HEK293 (cell line): ENCODE measurements around the gene MADD.

Source experiments
- CTCF ChIA-PET: fragments of 350-600 bp; formaldehyde crosslinking; extraction: SDS; loops from one replicate; lab custom pipeline; 2021; ENCODE audit warnings: antibody characterized with exemption; lab: Yijun Ruan, JAX
- POLR2A ChIA-PET: fragments of 300-600 bp; formaldehyde crosslinking; extraction: SDS; loops from one replicate; lab custom pipeline; 2020; ENCODE audit warnings: antibody characterized with exemption, inconsistent platforms; lab: Yijun Ruan, JAX
- H3K27ac ChIP-seq: fragments of 200-500 bp; sonication (Bioruptor generic); 2 replicates; pipeline ENCODE4 v1.5.1; 2014; ENCODE audit warnings: low read depth, low read length, control low read depth, inconsistent platforms; ENCODE audit errors: extremely low read depth
- H3K36me3 ChIP-seq, 2 experiments: fragments of 200-500 bp in 1 of 2; sonication (Bioruptor generic) in 1 of 2; 1 replicate in 1 of 2; 2 replicates in 1 of 2; pipeline ENCODE4 v1.5.1; 2014 to 2017; ENCODE audit warnings: inconsistent platforms in 2 of 2, low read length in 2 of 2; ENCODE audit not compliant: control insufficient read depth in 2 of 2, insufficient read depth in 1 of 2
- H3K4me1 ChIP-seq: fragments of 200-500 bp; sonication (Bioruptor generic); 2 replicates; pipeline ENCODE4 v1.5.1; 2014; ENCODE audit warnings: mild to moderate bottlenecking, low read length, inconsistent platforms; ENCODE audit not compliant: control insufficient read depth, insufficient read depth
- H3K4me3 ChIP-seq: 2 replicates; pipeline ENCODE4 v1.5.1; 2011; ENCODE audit warnings: low read depth, mild to moderate bottlenecking, control low read depth, low read length, moderate library complexity
- H3K9me3 ChIP-seq: fragments of 200-500 bp; sonication (Bioruptor generic); 2 replicates; pipeline ENCODE4 v1.5.1; 2014; ENCODE audit warnings: low read depth, low read length, inconsistent platforms; ENCODE audit not compliant: control insufficient read depth, insufficient read depth
- SCRT1 ChIP-seq: fragments of 450-650 bp; formaldehyde crosslinking; IDR thresholded peaks from 2 replicates; pipeline ENCODE4 v1.5.1; 2016; ENCODE audit warnings: missing biosample characterization, missing genetic modification characterization, borderline replicate concordance
- ZBTB1 ChIP-seq: fragments of 450-650 bp; formaldehyde crosslinking; IDR thresholded peaks from 2 replicates; pipeline ENCODE4 v1.5.1; 2016; ENCODE audit warnings: missing biosample characterization, missing genetic modification characterization
- ZBTB10 ChIP-seq: fragments of 450-650 bp; formaldehyde crosslinking; IDR thresholded peaks from 2 replicates; pipeline ENCODE4 v1.5.1; 2016; ENCODE audit warnings: missing biosample characterization, missing genetic modification characterization
- ZBTB17 ChIP-seq: fragments of 450-650 bp; formaldehyde crosslinking; IDR thresholded peaks from 2 replicates; pipeline ENCODE4 v1.5.1; 2016; ENCODE audit warnings: missing biosample characterization, missing genetic modification characterization
- ZFP41 ChIP-seq: fragments of 450-650 bp; formaldehyde crosslinking; IDR thresholded peaks from 2 replicates; pipeline ENCODE4 v1.5.1; 2016; ENCODE audit warnings: missing biosample characterization, missing genetic modification characterization, borderline replicate concordance
- ZNF146 ChIP-seq: fragments of 450-650 bp; formaldehyde crosslinking; IDR thresholded peaks from 2 replicates; pipeline ENCODE4 v1.5.1; 2016; ENCODE audit warnings: missing biosample characterization, missing genetic modification characterization
- ZNF23 ChIP-seq: fragments of 450-650 bp; formaldehyde crosslinking; IDR thresholded peaks from 2 replicates; pipeline ENCODE4 v1.5.1; 2016; ENCODE audit warnings: missing biosample characterization, missing genetic modification characterization, borderline replicate concordance
- ZNF394 ChIP-seq: fragments of 450-650 bp; formaldehyde crosslinking; IDR thresholded peaks from 2 replicates; pipeline ENCODE4 v1.5.1; 2016; ENCODE audit warnings: missing biosample characterization, missing genetic modification characterization, mild to moderate bottlenecking, moderate library complexity, borderline replicate concordance
- ZNF404 ChIP-seq: fragments of 450-650 bp; formaldehyde crosslinking; IDR thresholded peaks from 2 replicates; pipeline ENCODE4 v1.5.1; 2017; ENCODE audit warnings: missing biosample characterization, missing genetic modification characterization
- ZNF449 ChIP-seq: fragments of 450-650 bp; formaldehyde crosslinking; IDR thresholded peaks from 2 replicates; pipeline ENCODE4 v1.5.1; 2017; ENCODE audit warnings: missing biosample characterization, mild to moderate bottlenecking, missing genetic modification characterization, moderate library complexity
- ZNF510 ChIP-seq: fragments of 450-650 bp; formaldehyde crosslinking; IDR thresholded peaks from 2 replicates; pipeline ENCODE4 v1.5.1; 2018; ENCODE audit warnings: mild to moderate bottlenecking, missing genetic modification characterization, missing biosample characterization; ENCODE audit not compliant: insufficient replicate concordance
- ZNF558 ChIP-seq: fragments of 450-650 bp; formaldehyde crosslinking; IDR thresholded peaks from 2 replicates; pipeline ENCODE4 v1.5.1; 2016; ENCODE audit warnings: missing biosample characterization, missing genetic modification characterization
- ZNF654 ChIP-seq: fragments of 450-650 bp; formaldehyde crosslinking; IDR thresholded peaks from 2 replicates; pipeline ENCODE4 v1.5.1; 2016; ENCODE audit warnings: low read depth, missing biosample characterization, missing genetic modification characterization
- ZNF658 ChIP-seq: fragments of 450-650 bp; formaldehyde crosslinking; IDR thresholded peaks from 2 replicates; pipeline ENCODE4; 2016; ENCODE audit warnings: missing biosample characterization, missing genetic modification characterization
- ZNF670 ChIP-seq: fragments of 450-650 bp; formaldehyde crosslinking; IDR thresholded peaks from 2 replicates; pipeline ENCODE4 v1.5.1; 2016; ENCODE audit warnings: missing biosample characterization, missing genetic modification characterization, low read depth
- ZNF747 ChIP-seq: fragments of 450-650 bp; formaldehyde crosslinking; IDR thresholded peaks from 2 replicates; pipeline ENCODE4 v1.5.1; 2016; ENCODE audit warnings: missing biosample characterization, missing genetic modification characterization
- ZNF830 ChIP-seq: fragments of 450-650 bp; IDR thresholded peaks from 2 replicates; pipeline ENCODE4 v1.5.0; 2018; ENCODE audit warnings: missing biosample characterization, missing genetic modification characterization, low read depth, mild to moderate bottlenecking, moderate library complexity
- ZSCAN18 ChIP-seq: fragments of 450-650 bp; formaldehyde crosslinking; IDR thresholded peaks from 2 replicates; pipeline ENCODE4 v1.5.1; 2016; ENCODE audit warnings: missing biosample characterization, missing genetic modification characterization
- ZXDB ChIP-seq: fragments of 450-650 bp; formaldehyde crosslinking; IDR thresholded peaks from 2 replicates; pipeline ENCODE4 v1.5.1; 2016; ENCODE audit warnings: missing biosample characterization, missing genetic modification characterization
- TF ChIP-seq, protein P1 (sequence below): fragments of 450-650 bp; formaldehyde crosslinking; IDR thresholded peaks from 2 replicates; pipeline ENCODE4 v1.5.1; 2016; ENCODE audit warnings: missing biosample characterization, missing genetic modification characterization

MADD gene

GRCh38 chr11:47347137-47347536 is 77.2 kb downstream of the MADD start (continued):
- TF ChIP-seq ZNF510 (tag by site-specific recombination) (no peak), ZNF404 (tag by site-specific recombination) (no peak)

- Histone ChIP-seq H3K4me3 (no peak overlapping the region), H3K9me3 (no peaks in the 10 kb centered on the region), H3K27ac (no peak overlapping the region), H3K4me1 (no peaks in the 10 kb centered on the region), H3K36me3 (no peaks in the 10 kb centered on the region)
- ChIA-PET CTCF (interaction anchor here (0.5 to 1.7 kb wide), 4 partner anchors 21 to 98 kb away, joined by 3 to 5 read pairs (median 4); no protein-coding TSS in a partner anchor), POLR2A (no interaction called here)
- TF ChIP-seq ZNF830 (tag by site-specific recombination) (no peak), ZNF747 (tag by site-specific recombination) (no peak), ZNF658 (no peak), ZBTB1 (tag by site-specific recombination) (no peak), SCRT1 (tag by site-specific recombination) (no peak), ZNF146 (tag by site-specific recombination) (no peak)
These were observed 78.3 kb downstream of the MADD start for GRCh38 chr11:47348131-47348802.

GRCh38 chr11:47348859-47349258 is 78.9 kb downstream of the MADD start:
- no peaks in the 10 kb centered on the region for H3K36me3 ChIP-seq
- no peak for TF ChIP-seq ZNF23 (tag by site-specific recombination)
- TF ChIP-seq ZFP41 (tag by site-specific recombination), result no peak
- TF ChIP-seq ZNF670, result no peak
- TF ChIP-seq ZNF654 (tag by site-specific recombination), result peak; percentile 52
- no peak for TF ChIP-seq ZNF394 (tag by site-specific recombination)
- TF ChIP-seq, protein P1, sequence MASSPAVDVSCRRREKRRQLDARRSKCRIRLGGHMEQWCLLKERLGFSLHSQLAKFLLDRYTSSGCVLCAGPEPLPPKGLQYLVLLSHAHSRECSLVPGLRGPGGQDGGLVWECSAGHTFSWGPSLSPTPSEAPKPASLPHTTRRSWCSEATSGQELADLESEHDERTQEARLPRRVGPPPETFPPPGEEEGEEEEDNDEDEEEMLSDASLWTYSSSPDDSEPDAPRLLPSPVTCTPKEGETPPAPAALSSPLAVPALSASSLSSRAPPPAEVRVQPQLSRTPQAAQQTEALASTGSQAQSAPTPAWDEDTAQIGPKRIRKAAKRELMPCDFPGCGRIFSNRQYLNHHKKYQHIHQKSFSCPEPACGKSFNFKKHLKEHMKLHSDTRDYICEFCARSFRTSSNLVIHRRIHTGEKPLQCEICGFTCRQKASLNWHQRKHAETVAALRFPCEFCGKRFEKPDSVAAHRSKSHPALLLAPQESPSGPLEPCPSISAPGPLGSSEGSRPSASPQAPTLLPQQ (tag by site-specific recombination), result no peak
- no peak for TF ChIP-seq ZBTB10 (tag by site-specific recombination)
- TF ChIP-seq ZXDB, result no peak
- TF ChIP-seq ZNF558 (tag by site-specific recombination), result no peak
- no peak for TF ChIP-seq ZSCAN18 (tag by site-specific recombination)
- TF ChIP-seq ZNF449 (tag by site-specific recombination), result peak; percentile 86
- TF ChIP-seq ZBTB17 (tag by site-specific recombination), result no peak
- H3K4me1 ChIP-seq, result no peaks in the 10 kb centered on the region
- H3K4me3 ChIP-seq, result no peak overlapping the region
- ChIA-PET CTCF (interaction anchor here (0.7 to 1.7 kb wide), 3 partner anchors 21 to 90 kb away, joined by 3 to 5 read pairs (median 3); no protein-coding TSS in a partner anchor), POLR2A (no interaction called here)
- no peak overlapping the region for H3K27ac ChIP-seq
- H3K9me3 ChIP-seq, result no peaks in the 10 kb centered on the region
